Ishikawa (cell line): ENCODE data around the gene ESPL1.
A peak's percentile ranks its signal among the peaks of the same experiment; 100 is the strongest.

ENCODE experiments used
- CEBPB ChIP-seq: IDR thresholded peaks from 2 replicates; pipeline ENCODE4 v1.6.1; 2012
- CREB1 ChIP-seq: IDR thresholded peaks from 2 replicates; pipeline ENCODE4 v1.6.1; 2012; ENCODE audit warnings: low read depth
- EGR1 ChIP-seq: IDR thresholded peaks from 2 replicates; pipeline ENCODE4 v1.6.1; 2012
- EP300 ChIP-seq: IDR thresholded peaks from 2 replicates; pipeline ENCODE4 v1.6.1; 2012; ENCODE audit warnings: borderline replicate concordance
- FOXM1 ChIP-seq: IDR thresholded peaks from 2 replicates; pipeline ENCODE4 v1.6.1; 2012; ENCODE audit warnings: low read depth, borderline replicate concordance
- MAX ChIP-seq: IDR thresholded peaks from 2 replicates; pipeline ENCODE4 v1.6.1; 2012
- NFIC ChIP-seq: IDR thresholded peaks from 2 replicates; pipeline ENCODE4 v1.6.1; 2012
- RAD21 ChIP-seq: IDR thresholded peaks from 2 replicates; pipeline ENCODE4 v1.6.1; 2012; ENCODE audit warnings: low read depth
- REST ChIP-seq: IDR thresholded peaks from 2 replicates; pipeline ENCODE4 v1.6.1; 2012; ENCODE audit warnings: low read depth, mild to moderate bottlenecking
- TAF1 ChIP-seq: IDR thresholded peaks from 2 replicates; pipeline ENCODE4 v1.6.1; 2012; ENCODE audit warnings: low read depth, mild to moderate bottlenecking
- TCF12 ChIP-seq: IDR thresholded peaks from 2 replicates; pipeline ENCODE4 v1.6.1; 2012; ENCODE audit warnings: low read depth
- TEAD4 ChIP-seq: IDR thresholded peaks from 2 replicates; pipeline ENCODE4 v1.6.1; 2012
- USF1 ChIP-seq: IDR thresholded peaks from 2 replicates; pipeline ENCODE4 v1.6.1; 2012
- YY1 ChIP-seq: IDR thresholded peaks from 2 replicates; pipeline ENCODE4 v1.6.1; 2012; ENCODE audit warnings: low read depth
- ZBTB7A ChIP-seq: IDR thresholded peaks from 2 replicates; pipeline ENCODE4 v1.6.1; 2012; ENCODE audit warnings: low read depth

Gene ESPL1

GRCh38 chr12:53252349-53252916, 15.7 kb upstream of the ESPL1 start:
- peak; percentile 26; the same call in 1 of the 2 replicates for TF ChIP-seq EGR1
- TF ChIP-seq ZBTB7A, result no peak
- no peak for TF ChIP-seq REST
- TF ChIP-seq TAF1, result no peak
- TF ChIP-seq EP300, result peak; percentile 34; the same call in 1 of the 2 replicates
- TF ChIP-seq CREB1, result no peak
- TF ChIP-seq YY1, result peak; percentile 20; the same call in 1 of the 2 replicates
- peak; percentile 14; the same call in 1 of the 2 replicates for TF ChIP-seq TCF12
- TF ChIP-seq MAX, result peak; percentile 16; the same call in 1 of the 2 replicates
- TF ChIP-seq RAD21, result no peak
- TF ChIP-seq CEBPB, result no peak
- peak; percentile 55 for TF ChIP-seq NFIC
- TF ChIP-seq TEAD4, result no peak

GRCh38 chr12:53253298-53253697, 14.8 kb upstream of the ESPL1 start:
- no peak for TF ChIP-seq FOXM1
- TF ChIP-seq TEAD4, result no peak
- TF ChIP-seq NFIC, result no peak

- TF ChIP-seq ZBTB7A (no peak), EGR1 (no peak), RAD21 (no peak)
Measured at GRCh38 chr12:53254816-53255545, 13.1 kb upstream of the ESPL1 start.

GRCh38 chr12:53255996-53256395, 12.1 kb upstream of the ESPL1 start:
- TF ChIP-seq FOXM1, result no peak
- no peak for TF ChIP-seq EP300
- TF ChIP-seq USF1, result no peak
- TF ChIP-seq REST, result no peak

- TF ChIP-seq EGR1, result no peak
- no peak for TF ChIP-seq FOXM1
- no peak for TF ChIP-seq USF1
- TF ChIP-seq TEAD4, result no peak
- TF ChIP-seq MAX, result no peak
- no peak for TF ChIP-seq YY1
- TF ChIP-seq REST, result no peak
- TF ChIP-seq ZBTB7A, result no peak
Measured at GRCh38 chr12:53258541-53259539, 9.3 kb upstream of the ESPL1 start.
